ENCODE measurements around the gene CEP135. TPM values are rescaled to one million over a fixed set of nuclear protein-coding genes. Genes with fewer than 3 reads are reported as not detected.

The CEP135 gene, protein sequence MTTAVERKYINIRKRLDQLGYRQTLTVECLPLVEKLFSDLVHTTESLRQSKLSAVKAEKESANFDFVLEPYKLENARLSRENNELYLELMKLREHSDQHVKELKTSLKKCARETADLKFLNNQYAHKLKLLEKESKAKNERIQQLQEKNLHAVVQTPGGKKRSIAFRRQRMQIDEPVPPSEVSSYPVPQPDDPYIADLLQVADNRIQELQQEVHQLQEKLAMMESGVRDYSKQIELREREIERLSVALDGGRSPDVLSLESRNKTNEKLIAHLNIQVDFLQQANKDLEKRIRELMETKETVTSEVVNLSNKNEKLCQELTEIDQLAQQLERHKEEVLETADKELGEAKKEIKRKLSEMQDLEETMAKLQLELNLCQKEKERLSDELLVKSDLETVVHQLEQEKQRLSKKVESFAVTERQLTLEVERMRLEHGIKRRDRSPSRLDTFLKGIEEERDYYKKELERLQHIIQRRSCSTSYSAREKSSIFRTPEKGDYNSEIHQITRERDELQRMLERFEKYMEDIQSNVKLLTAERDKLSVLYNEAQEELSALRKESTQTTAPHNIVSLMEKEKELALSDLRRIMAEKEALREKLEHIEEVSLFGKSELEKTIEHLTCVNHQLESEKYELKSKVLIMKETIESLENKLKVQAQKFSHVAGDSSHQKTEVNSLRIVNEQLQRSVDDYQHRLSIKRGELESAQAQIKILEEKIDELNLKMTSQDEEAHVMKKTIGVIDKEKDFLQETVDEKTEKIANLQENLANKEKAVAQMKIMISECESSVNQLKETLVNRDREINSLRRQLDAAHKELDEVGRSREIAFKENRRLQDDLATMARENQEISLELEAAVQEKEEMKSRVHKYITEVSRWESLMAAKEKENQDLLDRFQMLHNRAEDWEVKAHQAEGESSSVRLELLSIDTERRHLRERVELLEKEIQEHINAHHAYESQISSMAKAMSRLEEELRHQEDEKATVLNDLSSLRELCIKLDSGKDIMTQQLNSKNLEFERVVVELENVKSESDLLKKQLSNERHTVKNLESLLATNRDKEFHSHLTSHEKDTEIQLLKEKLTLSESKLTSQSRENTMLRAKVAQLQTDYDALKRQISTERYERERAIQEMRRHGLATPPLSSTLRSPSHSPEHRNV
- total RNA-seq (14.7 and 15.3 TPM in 2 replicates), polyA plus RNA-seq (1.6 and 2.8 TPM in 2 replicates), polyA minus RNA-seq (8.0 and 9.1 TPM in 2 replicates), Bru-seq, nascent RNA (percentile 82 among the genes with signal in this experiment), BruChase-seq, experiment 1, labeled RNA remaining after a 6-hour chase (percentile 73 among the genes with signal in this experiment), BruChase-seq, experiment 2, labeled RNA remaining after a 2-hour chase (percentile 79 among the genes with signal in this experiment)
- polyA plus RNA-seq (2011; cell fraction: cytosol; rRNA removed), result 3.1 and 3.2 TPM in 2 replicates
- polyA plus RNA-seq (2011; cell fraction: nucleus; rRNA removed), result 14.4 and 19.8 TPM in 2 replicates
- 3.5 and 5.4 TPM in 2 replicates for polyA plus RNA-seq (2012)
- 1.6 TPM for polyA minus RNA-seq (2011; cell fraction: cytosol; rRNA and poly(A)+ RNA removed)
- polyA minus RNA-seq (2011; cell fraction: nucleus; rRNA and poly(A)+ RNA removed), result 45.2 and 64.1 TPM in 2 replicates
- long read RNA-seq, full-length matches to known transcripts, result 9 of 36 reads
- long read RNA-seq, partial matches to known transcripts, result 1 of 36 reads
- long read RNA-seq, other reads (novel, unspliced or antisense), result 26 of 36 reads

DNA sequence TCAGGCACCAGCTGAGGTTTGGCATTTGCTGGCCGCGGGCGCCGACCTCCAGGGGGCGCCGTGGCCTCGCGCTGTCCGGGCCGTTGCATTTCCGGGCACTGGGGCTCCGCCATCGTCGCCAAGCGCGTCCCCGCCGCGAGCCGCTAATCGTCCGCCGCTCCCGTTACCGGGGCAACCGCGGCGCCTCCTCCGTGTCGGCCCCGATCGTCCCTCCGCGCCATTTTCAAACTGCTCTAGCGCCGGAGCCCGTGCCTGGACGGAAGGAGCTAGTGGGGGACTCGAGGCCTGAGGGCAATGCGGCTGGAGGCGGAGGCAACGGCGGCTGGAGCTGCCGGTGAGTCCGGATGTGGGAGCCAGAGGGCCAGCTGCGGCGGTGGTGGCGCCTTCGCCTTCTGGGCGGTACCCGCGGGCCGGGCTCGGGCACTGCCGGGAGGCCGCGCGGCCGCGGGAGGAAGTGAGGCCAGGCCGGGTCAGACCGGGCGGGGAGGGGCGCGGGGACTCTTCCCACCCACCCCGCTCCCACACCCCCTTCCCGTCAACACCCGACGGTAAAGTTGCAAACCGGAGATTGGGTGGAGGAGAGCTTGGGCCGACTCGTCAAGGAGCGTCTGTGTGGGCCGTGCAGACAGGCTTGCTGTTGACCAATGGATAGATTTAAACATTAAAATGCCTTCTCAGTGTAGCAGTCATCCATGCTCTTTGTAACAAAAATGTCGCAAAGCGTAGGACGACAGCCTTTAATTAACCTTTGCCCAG is at the start of gene CEP135:
Gene CEP135 (plus strand): TSS at position 220 of the 756 bp plus-strand sequence. CDS start 3,186 bp downstream, outside the sequence.
- Histone ChIP-seq H3K79me2 (ENCODE audit: control insufficient read depth, insufficient read depth, low read length) (peaks cover 53% of the 10 kb centered on the region), H3K9ac (replicated peaks; ENCODE audit: extremely low read depth, insufficient read depth, low read length) (peak within 1 kb of the TSS; percentile 99), H3K4me1 (ENCODE audit: control insufficient read depth, extremely low read depth, insufficient read depth, low read length) (peaks cover 31% of the 10 kb centered on the region), H2AFZ (ENCODE audit: low read depth, low read length) (peak within 1 kb of the TSS; percentile 75), H4K20me1 (replicated peaks; ENCODE audit: control insufficient read depth, extremely low read depth, insufficient read depth, low read length) (no peaks in the 10 kb centered on the region), H3K4me2 (ENCODE audit: insufficient read depth, low read length) (peak within 1 kb of the TSS; percentile 99), H3K27ac (ENCODE audit: insufficient read depth, low read depth, low read length) (peak within 1 kb of the TSS; percentile 100), H3K36me3 (ENCODE audit: control insufficient read depth in 2 of 2, extremely low read depth in 1 of 2, insufficient read depth in 2 of 2, low read length in 2 of 2) (no peaks in the 10 kb centered on the region), H3K27me3 (ENCODE audit: control insufficient read depth in 2 of 2, insufficient read depth in 2 of 2, low read length in 2 of 2) (no peaks in the 10 kb centered on the region), H3K9me1 (replicated peaks; ENCODE audit: control insufficient read depth, extremely low read depth, insufficient read depth, low read length) (no peaks in the 10 kb centered on the region), H3K9me3 (replicated peaks; ENCODE audit: control insufficient read depth, insufficient read depth, low read length) (no peaks in the 10 kb centered on the region), H3K4me3 (replicated peaks in 1 of 3; ENCODE audit: insufficient read depth in 1 of 3, low read depth in 1 of 3, low read length in 3 of 3) (peak within 1 kb of the TSS; percentile 72 to 99 (median 72))
- peak; percentile 68 for FAIRE-seq
- dilution Hi-C loops (cut with MboI; ENCODE audit: extremely low pct_ligation_motif_present, low sequenced_read_pairs), result no loop called here
- TF ChIP-seq POLR2A (IDR thresholded peaks at IDR 0.05; ENCODE audit: low read depth, low read length), result peak; percentile 89
- TF ChIP-seq JUN (IDR thresholded peaks at IDR 0.05; ENCODE audit: borderline replicate concordance, insufficient read depth, insufficient read length, low read depth), result no peak
- TF ChIP-seq, protein P1, sequence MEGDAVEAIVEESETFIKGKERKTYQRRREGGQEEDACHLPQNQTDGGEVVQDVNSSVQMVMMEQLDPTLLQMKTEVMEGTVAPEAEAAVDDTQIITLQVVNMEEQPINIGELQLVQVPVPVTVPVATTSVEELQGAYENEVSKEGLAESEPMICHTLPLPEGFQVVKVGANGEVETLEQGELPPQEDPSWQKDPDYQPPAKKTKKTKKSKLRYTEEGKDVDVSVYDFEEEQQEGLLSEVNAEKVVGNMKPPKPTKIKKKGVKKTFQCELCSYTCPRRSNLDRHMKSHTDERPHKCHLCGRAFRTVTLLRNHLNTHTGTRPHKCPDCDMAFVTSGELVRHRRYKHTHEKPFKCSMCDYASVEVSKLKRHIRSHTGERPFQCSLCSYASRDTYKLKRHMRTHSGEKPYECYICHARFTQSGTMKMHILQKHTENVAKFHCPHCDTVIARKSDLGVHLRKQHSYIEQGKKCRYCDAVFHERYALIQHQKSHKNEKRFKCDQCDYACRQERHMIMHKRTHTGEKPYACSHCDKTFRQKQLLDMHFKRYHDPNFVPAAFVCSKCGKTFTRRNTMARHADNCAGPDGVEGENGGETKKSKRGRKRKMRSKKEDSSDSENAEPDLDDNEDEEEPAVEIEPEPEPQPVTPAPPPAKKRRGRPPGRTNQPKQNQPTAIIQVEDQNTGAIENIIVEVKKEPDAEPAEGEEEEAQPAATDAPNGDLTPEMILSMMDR (IDR thresholded peaks at IDR 0.05; ENCODE audit: extremely low read depth in 1 of 2, insufficient read depth in 1 of 2, low read depth in 1 of 2, low read length in 2 of 2), result peak; percentile 96 to 98
- TF ChIP-seq FOS (IDR thresholded peaks at IDR 0.05; ENCODE audit: borderline replicate concordance, insufficient read depth, low read length), result no peak
- TF ChIP-seq POLR2AphosphoS5 (IDR thresholded peaks at IDR 0.05; ENCODE audit: insufficient read depth, low read depth, low read length), result peak; percentile 69
- TF ChIP-seq EZH2 (IDR thresholded peaks at IDR 0.05; ENCODE audit: borderline replicate concordance, low read depth, low read length, severe bottlenecking), result no peak
- no peak for TF ChIP-seq GATA2 (IDR thresholded peaks at IDR 0.05; ENCODE audit: insufficient read depth, insufficient read length, low read depth, low read length)
- TF ChIP-seq, protein P2, sequence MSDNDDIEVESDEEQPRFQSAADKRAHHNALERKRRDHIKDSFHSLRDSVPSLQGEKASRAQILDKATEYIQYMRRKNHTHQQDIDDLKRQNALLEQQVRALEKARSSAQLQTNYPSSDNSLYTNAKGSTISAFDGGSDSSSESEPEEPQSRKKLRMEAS (IDR thresholded peaks at IDR 0.05; ENCODE audit: insufficient read depth, insufficient read length), result peak; percentile 65
- no peak for TF ChIP-seq MYC (IDR thresholded peaks at IDR 0.05; ENCODE audit: low read depth, low read length)
- ChIA-PET POLR2A (interaction anchor here (0.6 to 2.3 kb wide), 10 partner anchors 9 to 1029 kb away, joined by 3 to 8 read pairs (median 5); partner anchors contain the start of genes AASDH, PAICS and PPAT), CTCF (interaction anchor here (0.5 to 3.0 kb wide), 40 partner anchors 8 to 888 kb away, joined by 3 to 57 read pairs (median 4); partner anchors contain the start of genes AASDH, PAICS and PPAT)
- intact Hi-C loops (cut with micrococcal nuclease), result loop anchor here (1.0 to 10.0 kb wide), 11 partner anchors 83 to 596 kb away; partner anchors contain the start of genes AASDH, EXOC1, PAICS and PPAT
- DNase-seq (ENCODE audit: low read depth, low spot score), result peak; percentile 94
- no TSS peak for BruUV-seq (replicated peaks)
